H1 (cell line): ENCODE data around the gene ADAM22. TPM values are rescaled to one million over a fixed set of nuclear protein-coding genes. Genes with fewer than 3 reads are reported as not detected.

Experiments
- CTCF ChIA-PET: fragments of 300-600 bp; sonication (Branson Sonifier 250); formaldehyde crosslinking; loops from one replicate; lab custom pipeline; 2021; ENCODE audit not compliant: partially characterized antibody; lab: Charles Lee
- POLR2A ChIA-PET: fragments of 300-600 bp; sonication (Branson Sonifier 250); formaldehyde crosslinking; loops from one replicate; lab custom pipeline; 2021; ENCODE audit warnings: inconsistent platforms; ENCODE audit not compliant: partially characterized antibody; lab: Charles Lee
- DNase-seq, 2 experiments: peaks; one replicate each; pipeline versions ENCODE4 v3.0.0 to v3.0.0-alpha.2; 2010 to 2022; ENCODE audit warnings: low spot score in 2 of 2, low read depth in 1 of 2, mixed read lengths in 1 of 2
- FAIRE-seq: peaks from 2 replicates; lab custom pipeline; 2011; peaks lifted over from hg19 to GRCh38; lab: Jason Lieb, UNC
- H2AFZ ChIP-seq: 2 replicates; pipeline ENCODE4 v1.8.1; 2012; ENCODE audit warnings: low read length, inconsistent platforms
- H2AK5ac ChIP-seq: 2 replicates; pipeline ENCODE4 v1.6.1; 2013; ENCODE audit warnings: low read depth, low read length
- H2BK120ac ChIP-seq: replicated peaks from 2 replicates; pipeline ENCODE3; 2013; ENCODE audit warnings: low read depth, low read length, inconsistent platforms
- H2BK12ac ChIP-seq: 2 replicates; pipeline ENCODE4 v1.6.1; 2013; ENCODE audit warnings: low read depth, low read length
- H2BK15ac ChIP-seq: 2 replicates; pipeline ENCODE4 v1.6.1; 2013; ENCODE audit warnings: low read length
- H2BK20ac ChIP-seq: 2 replicates; pipeline ENCODE4 v1.6.1; 2013; ENCODE audit warnings: low read length
- H2BK5ac ChIP-seq: 2 replicates; pipeline ENCODE4 v1.6.1; 2013; ENCODE audit warnings: low read depth, low read length
- H3K14ac ChIP-seq: 2 replicates; pipeline ENCODE4 v1.6.1; 2013; ENCODE audit warnings: inconsistent platforms; ENCODE audit not compliant: insufficient read length
- H3K18ac ChIP-seq: 2 replicates; pipeline ENCODE4 v1.6.1; 2013; ENCODE audit warnings: low read length; ENCODE audit errors: extremely low read depth
- H3K23ac ChIP-seq: 2 replicates; pipeline ENCODE4 v1.6.1; 2013; ENCODE audit warnings: inconsistent platforms; ENCODE audit not compliant: insufficient read length
- H3K23me2 ChIP-seq: 2 replicates; pipeline ENCODE4 v1.6.1; 2013; ENCODE audit warnings: low read depth, low read length
- H3K27ac ChIP-seq: 2 replicates; pipeline ENCODE4 v1.6.1; 2011; ENCODE audit warnings: low read depth, low read length, inconsistent platforms
- H3K27me3 ChIP-seq, 4 experiments: replicated peaks in 1 of 4; 1 replicate in 1 of 4; 2 replicates in 3 of 4; pipeline versions ENCODE4 v1.6.1 to v1.8.1; 2011 to 2013; ENCODE audit warnings: low read length in 3 of 4, mild to moderate bottlenecking in 3 of 4, inconsistent platforms in 2 of 4, mixed read lengths in 2 of 4, moderate library complexity in 1 of 4; ENCODE audit not compliant: control insufficient read depth in 3 of 4, insufficient read depth in 3 of 4; ENCODE audit errors: extremely low read depth in 1 of 4
- H3K36me3 ChIP-seq, 4 experiments: 2 replicates each; pipeline versions ENCODE4 v1.6.1 to v1.8.1; 2011 to 2013; ENCODE audit warnings: mild to moderate bottlenecking in 4 of 4, low read length in 3 of 4, moderate library complexity in 2 of 4, control low read depth in 1 of 4, inconsistent platforms in 1 of 4; ENCODE audit not compliant: insufficient read depth in 4 of 4, control insufficient read depth in 2 of 4
- H3K4ac ChIP-seq: replicated peaks from 2 replicates; pipeline ENCODE3; 2013; ENCODE audit warnings: low read length, low read depth, mixed read lengths, inconsistent platforms; ENCODE audit not compliant: insufficient read length
- H3K4me1 ChIP-seq, 4 experiments: replicated peaks in 1 of 4; 1 replicate in 1 of 4; 2 replicates in 3 of 4; pipeline versions ENCODE4 v1.6.1 to v1.8.1; 2011 to 2013; ENCODE audit warnings: low read length in 3 of 4, inconsistent platforms in 2 of 4, mixed read lengths in 1 of 4; ENCODE audit not compliant: insufficient read depth in 4 of 4, control insufficient read depth in 3 of 4
- H3K4me2 ChIP-seq, 2 experiments: 2 replicates each; pipeline versions ENCODE4 v1.6.1 to v1.8.1; 2011 to 2013; ENCODE audit warnings: low read depth in 2 of 2, low read length in 2 of 2, control low read depth in 1 of 2, inconsistent platforms in 1 of 2, mild to moderate bottlenecking in 1 of 2; ENCODE audit not compliant: insufficient read depth in 1 of 2
- H3K4me3 ChIP-seq, 4 experiments: fragments of 200-600, 300-600 bp in 1 of 4; sonication (generic), shearing (Covaris generic), sonication (Bioruptor Twin) in 1 of 4; 2 replicates each; pipeline versions ENCODE4 v1.5.1 to v1.8.1; 2011 to 2016; ENCODE audit warnings: low read length in 4 of 4, low read depth in 3 of 4, control low read depth in 2 of 4, inconsistent platforms in 2 of 4, mild to moderate bottlenecking in 2 of 4, mixed read lengths in 1 of 4, moderate library complexity in 1 of 4; ENCODE audit not compliant: insufficient read depth in 2 of 4; ENCODE audit errors: extremely low read depth in 1 of 4
- H3K56ac ChIP-seq: replicated peaks from 2 replicates; pipeline ENCODE3; 2013; ENCODE audit warnings: low read depth, mild to moderate bottlenecking, mixed read lengths, low read length, inconsistent platforms; ENCODE audit not compliant: insufficient read length
- H3K79me1 ChIP-seq: 2 replicates; pipeline ENCODE4 v1.6.1; 2013; ENCODE audit warnings: low read depth, low read length, control low read depth
- H3K79me2 ChIP-seq, 2 experiments: 2 replicates each; pipeline versions ENCODE4 v1.6.1 to v1.8.1; 2012 to 2013; ENCODE audit warnings: low read length in 2 of 2, mild to moderate bottlenecking in 2 of 2, inconsistent platforms in 1 of 2; ENCODE audit not compliant: insufficient read depth in 2 of 2, control insufficient read depth in 1 of 2
- H3K9ac ChIP-seq, 4 experiments: replicated peaks in 1 of 4; 1 replicate in 1 of 4; 2 replicates in 3 of 4; pipeline versions ENCODE4 v1.6.1 to v1.8.1; 2011 to 2013; ENCODE audit warnings: low read depth in 3 of 4, low read length in 3 of 4, control low read depth in 2 of 4, mild to moderate bottlenecking in 2 of 4, moderate library complexity in 2 of 4, inconsistent platforms in 1 of 4; ENCODE audit errors: extremely low read depth in 1 of 4
- H3K9me3 ChIP-seq, 2 experiments: 2 replicates each; pipeline versions ENCODE4 v1.6.1 to v1.8.1; 2012 to 2013; ENCODE audit warnings: mild to moderate bottlenecking in 2 of 2, moderate library complexity in 2 of 2, control low read depth in 1 of 2, inconsistent platforms in 1 of 2, low read depth in 1 of 2, low read length in 1 of 2, mixed read lengths in 1 of 2; ENCODE audit not compliant: insufficient read depth in 2 of 2
- H4K20me1 ChIP-seq, 2 experiments: replicated peaks in 1 of 2; 2 replicates each; pipeline versions ENCODE3 to v1.8.1; 2011 to 2013; ENCODE audit warnings: inconsistent platforms in 2 of 2, low read length in 2 of 2, mild to moderate bottlenecking in 1 of 2; ENCODE audit not compliant: insufficient read depth in 2 of 2, control insufficient read depth in 1 of 2
- H4K5ac ChIP-seq: 2 replicates; pipeline ENCODE4 v1.6.1; 2013; ENCODE audit warnings: low read length, low read depth, mixed read lengths, inconsistent platforms; ENCODE audit not compliant: insufficient read length
- H4K8ac ChIP-seq: 2 replicates; pipeline ENCODE4 v1.8.0; 2013; ENCODE audit warnings: mild to moderate bottlenecking, moderate library complexity, low read length, inconsistent platforms; ENCODE audit not compliant: insufficient read depth; ENCODE audit errors: extremely low read depth
- H4K91ac ChIP-seq: replicated peaks from 2 replicates; pipeline ENCODE3; 2013; ENCODE audit warnings: low read length, mixed read lengths, inconsistent platforms; ENCODE audit not compliant: insufficient read length
- BCL11A ChIP-seq, 2 experiments: IDR thresholded peaks; one replicate each; pipeline ENCODE4 v1.6.1; 2011; ENCODE audit warnings: low read depth in 2 of 2, low read length in 2 of 2, mild to moderate bottlenecking in 2 of 2
- CBX5 ChIP-seq: fragments of 300-800, 300-1000 bp; sonication (generic); IDR thresholded peaks from 2 replicates; pipeline ENCODE4 v1.7.1; 2016; ENCODE audit warnings: antibody characterized with exemption, low read length, low read depth
- CEBPB ChIP-seq: IDR thresholded peaks from 2 replicates; pipeline ENCODE4 v1.6.1; 2012; ENCODE audit warnings: low read depth, low read length
- EGR1 ChIP-seq: IDR thresholded peaks from 2 replicates; pipeline ENCODE4 v1.6.1; 2011; ENCODE audit warnings: low read depth, low read length, borderline replicate concordance
- JUN ChIP-seq: IDR thresholded peaks from 2 replicates; pipeline ENCODE4 v1.6.1; 2011; ENCODE audit warnings: low read depth, mild to moderate bottlenecking, improper control_type of control experiment, low read length
- JUND ChIP-seq: IDR thresholded peaks from 2 replicates; pipeline ENCODE4 v1.6.1; 2011; ENCODE audit warnings: mild to moderate bottlenecking, improper control_type of control experiment, low read length
- PHF8 ChIP-seq: fragments of 200-600 bp; sonication (generic); conservative IDR thresholded peaks from 2 replicates; pipeline ENCODE4 v1.7.1; 2012; ENCODE audit warnings: low read depth, mild to moderate bottlenecking, inconsistent platforms, low read length, moderate library complexity
- POLR2A ChIP-seq, 2 experiments: IDR thresholded peaks; 1 replicate in 1 of 2; 2 replicates in 1 of 2; pipeline ENCODE4 v1.6.1; 2011; ENCODE audit warnings: low read depth in 2 of 2, low read length in 2 of 2, mild to moderate bottlenecking in 2 of 2; ENCODE audit errors: control extremely low read depth in 1 of 2
- RBBP5 ChIP-seq: IDR thresholded peaks from 2 replicates; pipeline ENCODE4 v1.7.1; 2012; ENCODE audit warnings: low read depth, mild to moderate bottlenecking, inconsistent platforms, low read length, moderate library complexity, borderline replicate concordance
- RFX5 ChIP-seq: IDR thresholded peaks from 2 replicates; pipeline ENCODE4 v1.6.1; 2011; ENCODE audit warnings: low read depth, low read length, improper control_type of control experiment, borderline replicate concordance
- RXRA ChIP-seq: IDR thresholded peaks from 2 replicates; pipeline ENCODE4 v1.6.1; 2011; ENCODE audit warnings: low read depth, mild to moderate bottlenecking, low read length, moderate library complexity; ENCODE audit not compliant: insufficient read depth
- SP1 ChIP-seq: IDR thresholded peaks from 2 replicates; pipeline ENCODE4 v1.6.1; 2011; ENCODE audit warnings: low read depth, low read length
- TAF7 ChIP-seq: optimal IDR thresholded peaks from 2 replicates; pipeline ENCODE3; 2011; ENCODE audit warnings: low read depth, mild to moderate bottlenecking, inconsistent platforms, low read length, moderate library complexity, borderline replicate concordance
- TCF12 ChIP-seq: IDR thresholded peaks from 2 replicates; pipeline ENCODE4 v1.6.1; 2011; ENCODE audit warnings: low read depth, mild to moderate bottlenecking, low read length
- YY1 ChIP-seq: IDR thresholded peaks from 2 replicates; pipeline ENCODE4 v1.6.1; 2011; ENCODE audit warnings: low read depth, mild to moderate bottlenecking, low read length
- WGBS, 2 experiments: shearing (Covaris generic) in 1 of 2; methylation state at CpG; one replicate each; pipeline versions ENCODE4 v1.1.6 to v1.1.7; 2013 to 2015; ENCODE audit warnings: low lambda C conversion rate in 2 of 2, mixed read lengths in 2 of 2, inconsistent platforms in 1 of 2, low coverage in 1 of 2, missing lambda C conversion rate in 1 of 2; ENCODE audit not compliant: insufficient replicate concordance in 2 of 2, insufficient coverage in 1 of 2, insufficient read length in 1 of 2; ENCODE audit errors: extremely low coverage in 1 of 2, missing lambda C conversion rate in 1 of 2; 5-methylcytosine and 5-hydroxymethylcytosine counted together
- polyA plus RNA-seq, 7 experiments: library from polyadenylated mRNA; depleted of rRNA in 3 of 7; stranded (reverse) in 5 of 7; unstranded in 2 of 7; fragments of >200 nt in 5 of 7; fragments of 200-250 nt in 2 of 7; gene quantifications; 1 replicate in 5 of 7; 2 replicates in 1 of 7; 4 replicates in 1 of 7; pipeline versions ENCODE4 v1.2.1 to v1.2.3, GENCODE V29; 2011 to 2013; ENCODE audit warnings: missing spikeins in 2 of 7, mixed read lengths in 2 of 7
- total RNA-seq: library from RNA; stranded (reverse); fragmentation: NEBNext Ultra II Directional; extraction: Animal tissue kit (Norgen Biotek cat#: 25700); gene quantifications from 2 replicates; pipeline ENCODE4 v1.2.1, GENCODE V29; 2021
- TF ChIP-seq, protein P1 (sequence below): IDR thresholded peaks from 2 replicates; pipeline ENCODE4 v1.6.1; 2011; ENCODE audit warnings: low read depth, mild to moderate bottlenecking, low read length; ENCODE audit not compliant: insufficient read depth

The ADAM22 gene
- total and polyA plus RNA-seq, 2 of the 8 experiments (the other 6 are each of a cell fraction or from before 2014, with no cell fraction given): 4.6 to 21.4 TPM

DNA sequence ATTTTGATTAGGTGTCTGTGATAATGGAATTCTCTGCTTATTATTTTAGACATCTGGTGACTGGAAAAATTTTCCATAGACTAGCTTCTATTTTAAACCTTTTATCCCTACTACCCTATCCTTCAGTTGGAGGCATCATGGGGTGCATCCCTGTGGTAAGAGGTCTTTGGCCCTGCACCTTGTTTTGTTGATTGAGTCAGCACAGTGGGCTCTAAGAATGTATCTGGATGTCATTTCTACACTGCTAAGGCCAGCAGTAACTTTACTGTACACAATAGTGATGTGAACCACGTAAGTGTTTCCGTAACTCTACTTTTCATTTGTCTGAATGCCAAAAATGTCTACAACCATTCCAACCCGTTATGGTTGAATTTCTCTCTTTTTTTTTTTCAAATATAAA lies 75.6 kb downstream of the ADAM22 start:
- Histone ChIP-seq H3K14ac (no peak overlapping the region), H2AFZ (no peak overlapping the region), H3K23me2 (no peaks in the 10 kb centered on the region), H2BK20ac (no peak overlapping the region), H3K9me3 (no peaks in the 10 kb centered on the region), H2BK12ac (no peak overlapping the region), H2BK15ac (no peak overlapping the region), H4K8ac (no peak overlapping the region), H2BK120ac (no peak overlapping the region), H4K91ac (no peak overlapping the region), H3K27me3 (peaks cover 0 to 1% (median 0%) of the 10 kb centered on the region in 4 experiments; a peak in 1 of 7 replicates), H3K4me1 (no peaks in the 10 kb centered on the region), H3K4me2 (no peak overlapping the region), H3K56ac (no peak overlapping the region), H3K79me2 (no peaks in the 10 kb centered on the region), H4K20me1 (no peaks in the 10 kb centered on the region), H3K9ac (no peak overlapping the region), H3K27ac (no peak overlapping the region), H3K79me1 (no peaks in the 10 kb centered on the region), H2AK5ac (no peak overlapping the region), H3K23ac (no peak overlapping the region), H3K4me3 (no peak overlapping the region), H3K18ac (no peak overlapping the region), H3K36me3 (no peaks in the 10 kb centered on the region), H2BK5ac (no peak overlapping the region), H4K5ac (no peak overlapping the region), H3K4ac (no peak overlapping the region)
- DNase-seq (no peak), FAIRE-seq (no peak)
- ChIA-PET POLR2A (no interaction called here), CTCF (no interaction called here)
- WGBS, 2 experiments: 94% methylated on average over 3 of the region's 3 CpGs; no CpG with 5 or more reads in 1 of the 2 experiments
- TF ChIP-seq TCF12 (no peak), RXRA (no peak), TAF7 (no peak), RBBP5 (no peak), CEBPB (no peak), PHF8 (no peak), JUND (no peak), SP1 (no peak), RFX5 (no peak), YY1 (no peak), POLR2A (IDR thresholded peaks at IDR 0.05; ENCODE audit: control extremely low read depth in 1 of 2, low read depth in 2 of 2, low read length in 2 of 2) (no peak), EGR1 (no peak), JUN (no peak), BCL11A (IDR thresholded peaks at IDR 0.05; ENCODE audit: low read depth in 2 of 2, low read length in 2 of 2) (no peak), CBX5 (no peak)
- TF ChIP-seq, protein P1, sequence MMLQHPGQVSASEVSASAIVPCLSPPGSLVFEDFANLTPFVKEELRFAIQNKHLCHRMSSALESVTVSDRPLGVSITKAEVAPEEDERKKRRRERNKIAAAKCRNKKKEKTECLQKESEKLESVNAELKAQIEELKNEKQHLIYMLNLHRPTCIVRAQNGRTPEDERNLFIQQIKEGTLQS: no peak
